ENCODE results near the gene KEL.

The KEL gene

GRCh38 chr7:142935941-142936565 is 26.1 kb downstream of the KEL start:
- H2BK5ac ChIP-seq (ENCODE audit: low read length) = no peak overlapping the region
- H3K27ac ChIP-seq (replicated peaks; ENCODE audit: low read length) = no peak overlapping the region
- H2BK120ac ChIP-seq (ENCODE audit: low read depth, low read length) = no peak overlapping the region
- no peak overlapping the region for H3K4ac ChIP-seq (ENCODE audit: low read length)
- no peak overlapping the region for H2AFZ ChIP-seq (ENCODE audit: low read length)
- H3K18ac ChIP-seq (ENCODE audit: low read length) = no peak overlapping the region
- peaks cover 0 to 2% of the 10 kb centered on the region in 2 donors for H3K4me1 ChIP-seq (ENCODE audit: control insufficient read depth in 2 of 2, insufficient read depth in 1 of 2, low read depth in 1 of 2, low read length in 2 of 2)
- H3K36me3 ChIP-seq (replicated peaks in 1 of 2; ENCODE audit: control insufficient read depth in 2 of 2, insufficient read depth in 2 of 2, low read length in 2 of 2) = no peaks in the 10 kb centered on the region
- no peak for DNase-seq (ENCODE audit: low spot score)
- no peak overlapping the region for H3K4me2 ChIP-seq (ENCODE audit: insufficient read depth, low read length, poor library complexity, severe bottlenecking)
- no CpG with 5 or more reads among the region's 12 CpGs for WGBS, 2 donors (ENCODE audit: extremely low coverage in 2 of 2, insufficient read length in 2 of 2, insufficient replicate concordance in 1 of 2)
- no peaks in the 10 kb centered on the region for H3K9me3 ChIP-seq (replicated peaks in 1 of 2; ENCODE audit: control insufficient read depth in 2 of 2, insufficient read depth in 1 of 2, low read depth in 1 of 2, low read length in 2 of 2)
- no peak overlapping the region for H3K4me3 ChIP-seq (ENCODE audit: low read length in 2 of 2)
- no peaks in the 10 kb centered on the region for H3K27me3 ChIP-seq (ENCODE audit: control insufficient read depth in 3 of 3, insufficient read depth in 3 of 3, low read depth in 1 of 3, low read length in 3 of 3)
- H2AK5ac ChIP-seq (ENCODE audit: low read depth, low read length) = no peak overlapping the region
- H2BK12ac ChIP-seq (ENCODE audit: low read length) = no peak overlapping the region
- no peak overlapping the region for H3K14ac ChIP-seq (ENCODE audit: low read length)
- H4K8ac ChIP-seq (ENCODE audit: low read depth, low read length) = no peak overlapping the region
- H3K23ac ChIP-seq (ENCODE audit: low read depth, low read length, poor library complexity) = no peak overlapping the region
- no peaks in the 10 kb centered on the region for H3K79me1 ChIP-seq (ENCODE audit: low read depth, low read length)
- no peak overlapping the region for H4K91ac ChIP-seq (ENCODE audit: low read depth, low read length, poor library complexity)
- no peak overlapping the region for H2BK15ac ChIP-seq (ENCODE audit: low read length)
- H3K9ac ChIP-seq (ENCODE audit: low read depth, low read length, poor library complexity) = no peak overlapping the region

GRCh38 chr7:142934056-142934455 is 28.1 kb downstream of the KEL start:
- DNase-seq (ENCODE audit: low spot score) = no peak
- no CpG with 5 or more reads among the region's 12 CpGs for WGBS, 2 donors (ENCODE audit: extremely low coverage in 2 of 2, insufficient read length in 2 of 2, insufficient replicate concordance in 1 of 2)
- no peak overlapping the region for H3K9ac ChIP-seq (ENCODE audit: low read depth, low read length, poor library complexity)

GRCh38 chr7:142933624-142934023 is 28.5 kb downstream of the KEL start, which contains the start of gene TRPV5:
TRPV5 (minus strand) TSS chr7:142933746; CDS start chr7:142933459, 287 bp downstream.
- no peak within 1 kb of the TSS for H3K9ac ChIP-seq (ENCODE audit: low read depth, low read length, poor library complexity)
- H3K18ac ChIP-seq (ENCODE audit: low read length) = peak within 1 kb of the TSS; percentile 11
- no peak within 1 kb of the TSS for H2BK5ac ChIP-seq (ENCODE audit: low read length)
- H2BK12ac ChIP-seq (ENCODE audit: low read length) = no peak within 1 kb of the TSS
- H3K23ac ChIP-seq (ENCODE audit: low read depth, low read length, poor library complexity) = no peak within 1 kb of the TSS
- DNase-seq (ENCODE audit: low spot score) = no peak
- H4K91ac ChIP-seq (ENCODE audit: low read depth, low read length, poor library complexity) = no peak within 1 kb of the TSS
- H3K36me3 ChIP-seq (replicated peaks in 1 of 2; ENCODE audit: control insufficient read depth in 2 of 2, insufficient read depth in 2 of 2, low read length in 2 of 2) = no peaks in the 10 kb centered on the region
- H3K4me2 ChIP-seq (ENCODE audit: insufficient read depth, low read length, poor library complexity, severe bottlenecking) = no peak within 1 kb of the TSS
- no peaks in the 10 kb centered on the region for H3K9me3 ChIP-seq (replicated peaks in 1 of 2; ENCODE audit: control insufficient read depth in 2 of 2, insufficient read depth in 1 of 2, low read depth in 1 of 2, low read length in 2 of 2)
- H3K4ac ChIP-seq (ENCODE audit: low read length) = no peak within 1 kb of the TSS
- H3K4me1 ChIP-seq (ENCODE audit: control insufficient read depth in 2 of 2, insufficient read depth in 1 of 2, low read depth in 1 of 2, low read length in 2 of 2) = peaks cover 0 to 2% of the 10 kb centered on the region in 2 donors
- H4K8ac ChIP-seq (ENCODE audit: low read depth, low read length) = no peak within 1 kb of the TSS
- H3K14ac ChIP-seq (ENCODE audit: low read length) = no peak within 1 kb of the TSS
- no peak within 1 kb of the TSS for H2AFZ ChIP-seq (ENCODE audit: low read length)
- no peaks in the 10 kb centered on the region for H3K27me3 ChIP-seq (ENCODE audit: control insufficient read depth in 3 of 3, insufficient read depth in 3 of 3, low read depth in 1 of 3, low read length in 3 of 3)
- peak within 1 kb of the TSS in 1 of 2 donors; percentile 42 for H3K4me3 ChIP-seq (ENCODE audit: low read length in 2 of 2)
- H3K27ac ChIP-seq (replicated peaks; ENCODE audit: low read length) = no peak within 1 kb of the TSS
- no peaks in the 10 kb centered on the region for H3K79me1 ChIP-seq (ENCODE audit: low read depth, low read length)
- no peak within 1 kb of the TSS for H2BK120ac ChIP-seq (ENCODE audit: low read depth, low read length)
- no peak within 1 kb of the TSS for H2AK5ac ChIP-seq (ENCODE audit: low read depth, low read length)
- no CpG with 5 or more reads among the region's 4 CpGs for WGBS, 2 donors (ENCODE audit: extremely low coverage in 2 of 2, insufficient read length in 2 of 2, insufficient replicate concordance in 1 of 2)
- H2BK15ac ChIP-seq (ENCODE audit: low read length) = no peak within 1 kb of the TSS

More at GRCh38 chr7:142934056-142934455, 28.1 kb downstream of the KEL start:
- no peaks in the 10 kb centered on the region for H3K9me3 ChIP-seq (replicated peaks in 1 of 2; ENCODE audit: control insufficient read depth in 2 of 2, insufficient read depth in 1 of 2, low read depth in 1 of 2, low read length in 2 of 2)
- H3K4me3 ChIP-seq (ENCODE audit: low read length in 2 of 2) = no peak overlapping the region
- no peak overlapping the region for H2AFZ ChIP-seq (ENCODE audit: low read length)
- no peak overlapping the region for H3K4me2 ChIP-seq (ENCODE audit: insufficient read depth, low read length, poor library complexity, severe bottlenecking)
- no peaks in the 10 kb centered on the region for H3K79me1 ChIP-seq (ENCODE audit: low read depth, low read length)
- no peak overlapping the region for H3K27ac ChIP-seq (replicated peaks; ENCODE audit: low read length)
- no peak overlapping the region for H4K8ac ChIP-seq (ENCODE audit: low read depth, low read length)
- no peak overlapping the region for H3K4ac ChIP-seq (ENCODE audit: low read length)
- no peaks in the 10 kb centered on the region for H3K36me3 ChIP-seq (replicated peaks in 1 of 2; ENCODE audit: control insufficient read depth in 2 of 2, insufficient read depth in 2 of 2, low read length in 2 of 2)
- H3K4me1 ChIP-seq (ENCODE audit: control insufficient read depth in 2 of 2, insufficient read depth in 1 of 2, low read depth in 1 of 2, low read length in 2 of 2) = peaks cover 0 to 2% of the 10 kb centered on the region in 2 donors
- H2BK15ac ChIP-seq (ENCODE audit: low read length) = no peak overlapping the region
- no peak overlapping the region for H3K14ac ChIP-seq (ENCODE audit: low read length)
- no peak overlapping the region for H4K91ac ChIP-seq (ENCODE audit: low read depth, low read length, poor library complexity)
- no peak overlapping the region for H3K23ac ChIP-seq (ENCODE audit: low read depth, low read length, poor library complexity)
- no peak overlapping the region for H2BK12ac ChIP-seq (ENCODE audit: low read length)
- no peak overlapping the region for H3K18ac ChIP-seq (ENCODE audit: low read length)
- H3K27me3 ChIP-seq (ENCODE audit: control insufficient read depth in 3 of 3, insufficient read depth in 3 of 3, low read depth in 1 of 3, low read length in 3 of 3) = no peaks in the 10 kb centered on the region
- H2BK5ac ChIP-seq (ENCODE audit: low read length) = no peak overlapping the region
- no peak overlapping the region for H2BK120ac ChIP-seq (ENCODE audit: low read depth, low read length)
- H2AK5ac ChIP-seq (ENCODE audit: low read depth, low read length) = no peak overlapping the region

GRCh38 chr7:142933092-142933475 is 29.1 kb downstream of the KEL start:
- Histone ChIP-seq H2BK120ac (ENCODE audit: low read depth, low read length) (no peak overlapping the region), H2AFZ (ENCODE audit: low read length) (no peak overlapping the region), H2AK5ac (ENCODE audit: low read depth, low read length) (no peak overlapping the region), H3K4me3 (ENCODE audit: low read length in 2 of 2) (no peak overlapping the region), H3K18ac (ENCODE audit: low read length) (no peak overlapping the region), H3K4ac (ENCODE audit: low read length) (no peak overlapping the region), H3K23ac (ENCODE audit: low read depth, low read length, poor library complexity) (no peak overlapping the region), H2BK5ac (ENCODE audit: low read length) (no peak overlapping the region), H3K4me1 (ENCODE audit: control insufficient read depth in 2 of 2, insufficient read depth in 1 of 2, low read depth in 1 of 2, low read length in 2 of 2) (peaks cover 0 to 2% of the 10 kb centered on the region in 2 donors), H2BK15ac (ENCODE audit: low read length) (no peak overlapping the region), H3K9me3 (replicated peaks in 1 of 2; ENCODE audit: control insufficient read depth in 2 of 2, insufficient read depth in 1 of 2, low read depth in 1 of 2, low read length in 2 of 2) (no peaks in the 10 kb centered on the region), H2BK12ac (ENCODE audit: low read length) (no peak overlapping the region), H3K27ac (replicated peaks; ENCODE audit: low read length) (no peak overlapping the region), H3K9ac (ENCODE audit: low read depth, low read length, poor library complexity) (no peak overlapping the region), H4K91ac (ENCODE audit: low read depth, low read length, poor library complexity) (no peak overlapping the region), H3K27me3 (ENCODE audit: control insufficient read depth in 3 of 3, insufficient read depth in 3 of 3, low read depth in 1 of 3, low read length in 3 of 3) (no peaks in the 10 kb centered on the region), H3K4me2 (ENCODE audit: insufficient read depth, low read length, poor library complexity, severe bottlenecking) (no peak overlapping the region), H4K8ac (ENCODE audit: low read depth, low read length) (no peak overlapping the region), H3K14ac (ENCODE audit: low read length) (no peak overlapping the region), H3K36me3 (replicated peaks in 1 of 2; ENCODE audit: control insufficient read depth in 2 of 2, insufficient read depth in 2 of 2, low read length in 2 of 2) (no peaks in the 10 kb centered on the region), H3K79me1 (ENCODE audit: low read depth, low read length) (no peaks in the 10 kb centered on the region)
- no peak for DNase-seq (ENCODE audit: low spot score)
- no CpG with 5 or more reads among the region's 7 CpGs for WGBS, 2 donors (ENCODE audit: extremely low coverage in 2 of 2, insufficient read length in 2 of 2, insufficient replicate concordance in 1 of 2)
